Putamen (tissue), 1 donor: ENCODE results near the gene CARD14.

Experiments
- DNase-seq: peaks from one replicate; pipeline ENCODE4 v3.0.0-alpha.2; 2016; ENCODE audit warnings: low spot score

Gene CARD14

DNA sequence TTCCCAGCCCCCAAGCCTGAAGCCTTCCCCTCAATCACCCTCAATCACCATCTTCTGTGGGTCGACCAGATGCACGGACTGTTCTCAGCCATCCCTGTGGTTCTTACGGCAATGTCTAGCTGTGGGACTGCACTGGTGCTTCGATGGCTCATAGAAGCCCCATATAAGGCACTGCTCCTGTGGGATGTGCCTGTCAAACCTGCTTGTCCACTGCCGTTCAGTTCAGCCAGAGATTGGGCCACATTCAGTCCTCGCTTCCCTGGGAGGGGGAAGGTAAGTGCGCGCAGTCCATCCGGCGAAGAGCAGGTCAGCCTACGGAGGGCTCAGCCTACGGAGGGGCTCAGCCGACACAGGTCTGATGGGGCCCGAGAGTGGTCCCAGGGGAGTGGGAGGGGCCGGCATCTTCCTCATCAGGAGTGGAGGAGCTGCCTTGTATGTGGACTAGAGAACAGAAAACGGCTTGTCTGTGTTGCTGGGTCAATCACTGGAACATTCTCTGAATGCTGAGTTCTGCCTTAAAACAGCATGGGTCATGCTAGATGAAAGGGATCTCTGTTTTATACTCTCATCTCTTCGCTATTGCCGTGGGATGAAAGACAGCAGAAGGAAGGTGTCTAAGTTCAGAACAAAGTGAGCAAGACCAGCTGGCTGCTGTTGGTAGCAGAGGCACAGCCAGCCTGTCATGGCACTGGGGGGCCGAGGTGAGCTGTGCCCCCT lies at the start of gene CARD14:
Gene CARD14, plus strand, starts transcription at position 247 of the 717 bp plus-strand sequence. CDS start 11,409 bp downstream, outside the sequence.
- no peak for DNase-seq

DNA sequence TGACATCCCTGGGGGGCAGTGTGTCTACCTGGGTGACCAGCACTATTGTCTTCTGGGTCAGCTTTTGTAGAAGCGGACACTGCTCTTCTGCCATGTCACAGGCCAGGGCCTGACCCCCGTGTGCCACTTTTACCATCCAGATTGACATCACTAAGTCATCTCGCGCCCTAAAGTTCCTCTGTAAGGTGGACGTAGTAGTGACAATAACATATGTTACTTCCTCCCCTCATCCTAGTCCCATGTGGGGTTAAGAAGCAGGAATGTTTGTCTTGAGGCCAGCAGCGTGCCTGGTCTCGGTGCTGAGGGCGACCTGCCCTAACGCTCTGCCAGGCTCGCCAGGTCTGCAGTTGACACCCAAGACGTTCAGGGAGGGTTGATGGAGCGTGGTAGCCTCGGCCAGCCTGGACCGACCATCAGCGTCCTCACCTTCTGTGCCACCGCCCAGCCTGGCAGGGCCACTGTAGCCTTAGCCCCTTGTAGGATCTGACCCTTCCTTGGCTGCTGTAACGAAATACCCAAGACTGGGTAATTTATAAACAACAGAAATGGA lies 47.7 kb upstream of the CARD14 start:
- no peak for DNase-seq

DNA sequence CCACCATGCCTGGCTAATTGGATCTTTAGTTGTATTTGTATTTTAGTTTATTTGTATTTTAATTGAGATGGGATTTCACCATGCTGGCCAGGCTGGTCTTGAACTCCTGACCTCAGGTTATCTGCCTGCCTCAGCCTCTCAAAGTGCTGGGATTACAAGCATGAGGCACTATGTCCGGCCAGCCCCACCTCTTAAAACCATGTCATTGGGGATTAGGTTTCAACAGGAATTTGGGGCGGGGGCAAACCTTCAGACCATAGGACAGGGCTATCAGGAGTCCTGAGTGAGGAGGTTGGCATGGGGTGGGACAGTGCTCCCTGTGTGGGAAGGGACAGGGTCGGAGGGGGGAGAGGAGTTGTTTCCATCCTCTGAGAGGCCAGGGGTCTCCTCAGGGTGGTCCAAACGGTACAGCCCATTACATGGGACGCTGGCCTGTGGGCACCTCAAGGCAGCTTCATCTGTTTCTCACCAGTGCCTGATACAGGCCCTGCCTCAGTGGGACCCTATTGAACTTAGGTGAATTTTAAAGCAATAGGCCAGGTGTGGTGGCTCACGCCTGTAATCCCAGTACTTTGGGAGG lies 46.8 kb upstream of the CARD14 start:
- DNase-seq, result no peak

DNA sequence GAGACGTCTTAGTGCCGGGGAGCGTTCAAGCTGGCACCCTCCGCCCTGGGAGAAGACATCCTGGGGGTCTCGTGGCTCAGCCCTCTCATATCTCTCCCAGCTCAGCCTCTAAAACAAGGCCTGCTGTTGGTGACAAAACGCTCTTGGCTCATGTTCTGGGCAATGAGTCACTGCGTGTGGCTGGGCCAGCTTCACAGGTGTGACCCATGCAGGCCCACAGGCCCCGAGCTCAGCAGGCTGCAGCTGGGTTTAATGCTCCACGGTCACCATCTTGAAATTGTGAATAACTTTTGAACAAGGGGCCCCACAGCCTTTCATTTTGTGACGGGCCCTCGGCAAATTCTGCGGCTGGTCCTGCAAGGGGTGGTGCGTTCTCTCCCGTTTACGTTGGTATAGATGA lies 46.0 kb upstream of the CARD14 start:
- no peak for DNase-seq

DNA sequence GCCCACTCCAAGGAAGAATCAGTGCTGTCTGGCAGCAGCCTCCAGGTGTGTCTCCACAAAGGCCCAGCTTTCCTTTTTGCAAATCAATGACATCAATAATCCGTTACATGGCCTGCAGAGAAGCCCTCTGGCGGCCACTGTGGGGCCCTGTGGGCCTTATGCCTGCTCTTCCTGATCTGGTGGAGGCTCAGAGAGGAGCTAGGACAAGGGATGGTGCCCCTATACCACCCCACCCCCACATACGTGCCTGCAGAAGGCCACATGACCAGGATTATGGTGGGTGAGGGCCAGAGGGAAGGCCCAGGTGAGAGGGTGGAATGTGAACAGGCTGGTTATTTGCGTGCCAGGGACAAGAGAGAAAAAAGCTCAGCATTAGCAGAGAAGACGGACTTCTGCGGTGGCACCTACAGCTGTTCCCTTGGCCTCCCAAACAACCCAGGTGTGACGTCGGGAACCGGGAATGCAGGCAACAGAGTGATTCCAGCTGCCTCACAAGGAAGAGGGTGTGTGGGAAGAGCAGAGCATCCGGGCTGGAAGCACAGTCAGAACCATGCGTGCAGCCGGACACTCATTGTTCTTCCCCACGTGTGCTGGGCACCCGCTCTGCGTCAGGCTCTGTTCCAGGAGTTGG lies 45.4 kb upstream of the CARD14 start:
- DNase-seq, result no peak

DNA sequence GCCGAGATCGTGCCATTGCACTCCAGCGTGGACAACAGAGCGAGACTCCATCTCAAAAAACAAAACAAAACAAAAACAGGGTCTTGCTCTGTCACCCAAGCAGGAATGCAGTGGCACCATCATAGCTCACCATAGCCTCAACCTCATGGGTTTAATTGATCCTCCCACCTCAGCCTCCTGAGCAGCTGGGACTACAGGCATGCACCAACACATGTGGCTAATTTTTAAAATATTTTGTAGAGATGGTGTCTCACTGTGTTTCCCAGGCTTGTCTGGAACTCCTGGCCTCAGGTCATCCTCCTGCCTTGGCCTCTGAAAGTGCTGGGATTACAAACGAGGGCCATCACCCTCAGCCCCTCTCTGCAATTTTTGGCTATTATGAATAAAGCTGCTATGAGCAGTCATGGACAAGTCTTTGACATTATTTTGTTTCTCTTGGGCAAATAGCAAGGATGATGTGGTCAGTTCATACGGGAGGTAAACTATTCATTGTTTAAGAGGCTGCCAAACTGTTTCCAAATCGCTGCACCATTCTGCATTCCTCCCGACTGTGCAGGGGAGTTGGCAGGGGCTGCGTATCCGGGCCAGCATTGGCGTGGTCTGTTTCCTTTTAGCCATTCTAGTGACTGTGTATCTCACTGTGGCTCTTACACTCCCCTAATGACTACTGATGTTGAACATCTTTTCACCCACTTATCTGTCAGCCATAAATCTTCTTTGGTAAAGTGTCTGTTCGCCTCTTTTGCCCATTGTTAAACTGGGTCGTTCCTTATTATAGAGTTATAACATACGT lies 44.0 kb upstream of the CARD14 start:
- no peak for DNase-seq

DNA sequence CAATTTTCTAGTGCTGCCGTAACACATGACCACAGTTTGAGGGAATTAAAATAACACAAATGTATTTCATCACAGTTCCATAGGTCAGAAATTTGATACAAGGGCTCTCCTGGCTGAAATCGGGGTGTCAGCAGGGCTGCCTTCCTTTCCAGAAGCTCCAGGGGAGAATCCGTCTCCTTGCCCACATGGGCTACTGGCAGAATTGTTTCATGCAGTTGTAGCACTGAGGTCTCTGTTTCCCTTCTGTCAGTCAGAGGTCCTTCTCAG lies 43.4 kb upstream of the CARD14 start:
- no peak for DNase-seq

DNA sequence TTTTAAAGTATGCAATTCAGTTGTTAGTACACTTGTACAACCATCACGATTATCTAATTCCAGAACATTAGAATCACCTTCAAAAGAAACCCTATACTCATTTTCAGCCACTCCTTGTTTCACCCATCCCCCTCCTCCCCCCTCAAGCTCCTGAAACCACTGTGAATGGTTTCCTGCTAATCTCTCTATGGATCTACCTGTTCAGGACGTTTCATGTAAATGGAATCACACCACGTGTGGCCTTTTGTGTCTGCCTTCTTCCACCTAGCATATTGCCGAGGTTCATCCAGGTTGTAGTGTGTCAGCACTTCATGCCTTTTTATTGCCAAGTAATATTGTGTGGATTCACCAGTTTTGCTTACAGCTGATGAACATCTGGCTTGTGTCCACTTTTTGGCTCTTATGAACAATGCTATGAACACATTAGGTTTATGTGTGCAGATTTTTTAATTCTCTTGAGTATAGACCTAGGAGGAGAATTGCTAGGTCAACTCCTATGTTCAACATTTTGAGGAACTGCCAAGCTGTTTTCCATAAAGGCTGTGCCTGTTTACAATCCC lies 40.7 kb upstream of the CARD14 start:
- no peak for DNase-seq

DNA sequence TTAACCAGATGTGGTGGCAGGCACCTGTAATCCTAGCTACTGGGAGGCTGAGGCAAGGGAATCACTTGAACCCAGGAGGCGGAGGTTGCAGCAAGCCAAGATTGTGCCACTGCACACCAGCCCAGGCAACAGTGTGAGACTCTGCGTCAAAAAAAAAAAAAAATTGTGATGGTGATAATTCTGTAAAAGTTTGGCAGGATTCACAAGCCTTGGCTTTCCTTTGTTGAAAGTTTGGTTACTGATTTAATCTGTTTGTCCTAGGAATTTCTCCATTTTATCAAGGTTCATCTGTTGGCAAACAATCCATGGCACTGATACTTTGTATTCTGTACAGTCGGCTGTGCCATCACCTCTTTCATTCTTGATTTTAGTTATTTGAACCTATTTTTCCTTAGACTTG lies 38.8 kb upstream of the CARD14 start:
- DNase-seq, result no peak

DNA sequence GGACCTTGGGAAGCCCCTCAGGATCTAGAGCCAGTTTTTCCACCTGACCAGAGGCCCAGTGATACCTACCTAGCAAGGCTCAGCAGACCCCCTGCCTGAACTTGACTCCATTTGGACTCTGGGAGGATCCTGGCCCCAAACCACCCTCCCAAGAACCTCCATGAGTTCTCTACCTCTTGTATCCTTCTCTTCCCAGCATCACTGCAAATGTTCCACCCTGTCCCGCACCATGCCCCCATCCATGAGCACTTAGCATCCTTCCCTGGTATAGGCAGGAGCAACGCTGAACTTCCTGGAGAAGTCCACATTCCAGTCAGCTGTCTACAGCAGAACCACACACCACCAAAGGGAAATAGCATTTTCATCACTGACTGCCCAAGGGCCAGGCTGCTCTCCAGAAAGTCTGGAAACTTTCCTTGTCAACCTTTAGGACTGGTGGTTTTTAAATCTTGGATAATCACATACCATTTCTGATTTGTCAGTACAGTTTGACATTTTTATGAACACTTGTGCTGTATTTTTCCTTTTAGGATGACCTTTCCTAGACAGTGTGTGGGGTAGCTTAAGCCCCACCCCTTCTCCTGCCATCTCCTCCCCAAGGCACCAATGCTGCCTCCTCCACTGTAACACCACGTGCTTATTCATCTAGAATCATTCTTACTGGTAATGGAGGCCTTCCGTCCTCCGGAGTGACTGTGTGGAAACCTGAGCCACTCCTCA lies 36.8 kb upstream of the CARD14 start:
- DNase-seq, result no peak

DNA sequence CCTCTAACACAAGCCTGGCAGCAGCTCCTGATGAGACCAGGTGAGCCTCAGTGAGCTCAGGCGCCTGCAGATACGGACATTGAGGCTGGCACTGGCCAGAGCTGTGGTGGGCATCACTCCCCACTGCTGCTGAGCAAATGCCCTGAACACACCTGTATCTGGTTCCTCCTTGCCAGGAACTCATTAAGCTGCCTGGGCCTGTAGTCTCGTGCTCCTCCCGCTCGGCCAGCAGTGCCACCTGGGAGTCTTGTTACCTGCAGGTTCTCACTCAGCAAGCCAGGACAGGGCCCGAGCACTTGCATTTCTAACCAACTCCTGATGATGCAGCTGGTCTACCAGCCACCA lies 36.2 kb upstream of the CARD14 start:
- no peak for DNase-seq

DNA sequence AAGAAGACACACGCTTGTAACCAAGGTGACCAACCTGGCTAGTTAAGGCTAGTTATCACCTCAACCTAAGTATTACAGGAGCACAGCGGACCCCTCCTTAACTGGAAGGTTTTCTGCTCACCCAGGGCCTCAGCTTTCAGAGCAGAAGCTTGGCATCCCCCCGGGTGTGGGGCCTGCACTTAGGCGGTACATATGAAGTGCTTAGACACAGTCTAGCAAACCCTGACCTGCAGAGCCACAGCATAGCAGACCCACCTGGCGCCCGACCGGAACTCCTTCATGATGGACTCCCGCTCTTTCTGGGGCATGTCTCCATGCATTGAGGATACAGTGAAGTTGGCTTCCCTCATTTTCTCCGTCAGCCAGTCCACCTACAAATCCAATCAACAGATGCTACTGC lies 32.7 kb upstream of the CARD14 start:
- no peak for DNase-seq

DNA sequence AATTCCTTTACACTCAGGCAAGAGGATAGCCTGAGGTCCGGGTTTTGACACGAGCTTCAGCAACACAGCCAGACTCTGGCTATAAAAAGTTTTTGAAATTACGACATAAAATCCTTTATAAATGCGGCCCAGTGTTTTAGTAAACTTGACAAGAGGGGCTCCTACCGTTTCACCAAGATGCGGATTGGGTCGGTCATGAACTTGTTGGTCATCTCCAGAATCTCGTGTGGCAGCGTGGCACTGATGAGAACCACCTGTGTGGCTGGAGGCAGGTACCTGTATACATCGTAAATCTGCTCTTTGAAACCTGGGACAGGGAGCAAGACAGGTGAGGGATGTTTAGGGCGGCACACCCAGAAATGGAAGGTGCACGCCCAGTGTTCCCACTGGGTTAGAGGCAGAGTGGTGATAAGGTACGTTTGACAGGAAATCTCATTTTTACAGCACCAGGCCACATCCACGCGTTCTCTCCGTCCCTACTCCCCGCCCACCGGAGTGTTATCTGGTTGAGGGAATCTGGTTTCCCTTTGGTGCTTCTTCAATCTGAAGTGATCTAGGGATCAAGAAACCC lies 30.9 kb upstream of the CARD14 start:
- DNase-seq, result no peak

DNA sequence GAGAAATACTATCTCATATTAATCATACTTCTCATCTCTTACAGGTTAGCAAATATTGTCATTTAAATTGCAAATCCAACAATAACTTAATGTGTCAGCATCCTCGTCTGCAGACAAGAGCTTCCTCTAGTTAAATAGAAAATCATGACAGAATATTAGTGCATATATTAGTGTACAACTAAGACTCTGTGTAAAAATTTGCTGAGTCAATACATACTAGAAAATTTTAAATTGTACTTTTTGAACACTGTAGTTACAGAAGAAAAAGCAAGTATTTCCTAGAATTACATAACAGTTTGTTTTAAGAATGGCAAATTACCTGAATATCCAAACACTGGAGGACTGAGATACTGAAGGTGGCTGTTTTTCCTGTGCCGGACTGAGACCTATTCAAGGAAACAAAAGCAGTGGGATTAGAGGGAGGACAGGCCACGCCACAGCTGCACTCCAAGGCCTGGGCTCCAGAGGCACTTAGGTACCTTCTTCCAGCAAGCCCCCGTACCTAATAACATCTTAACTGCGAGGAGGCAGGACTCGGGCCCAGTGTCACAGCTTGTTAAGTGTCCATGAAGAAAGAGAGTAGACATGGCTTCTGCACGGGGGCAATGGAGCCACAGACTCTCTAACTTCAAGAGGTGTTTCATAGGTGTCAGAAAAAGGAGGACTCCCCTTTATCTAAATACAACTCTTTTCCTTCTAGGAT lies 28.2 kb upstream of the CARD14 start:
- no peak for DNase-seq

DNA sequence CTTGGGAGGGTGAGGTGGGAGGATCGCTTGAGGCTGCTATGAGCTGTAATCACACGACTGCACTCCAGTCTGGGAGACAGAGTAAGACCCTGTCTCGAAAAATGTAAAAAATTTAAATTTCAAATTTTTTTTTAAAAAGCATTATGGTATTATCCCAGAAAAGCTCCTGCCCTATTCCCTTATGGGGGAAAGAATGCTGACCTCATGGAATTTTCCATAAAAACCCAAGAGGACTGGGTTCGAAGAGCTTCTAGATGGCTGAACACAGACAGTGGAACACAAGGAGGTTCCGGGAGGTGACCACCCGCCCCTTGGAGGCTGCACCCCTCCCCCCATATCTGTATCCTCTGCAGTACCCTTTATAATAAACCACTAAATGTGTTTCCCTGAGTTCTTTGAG lies 26.9 kb upstream of the CARD14 start:
- no peak for DNase-seq

DNA sequence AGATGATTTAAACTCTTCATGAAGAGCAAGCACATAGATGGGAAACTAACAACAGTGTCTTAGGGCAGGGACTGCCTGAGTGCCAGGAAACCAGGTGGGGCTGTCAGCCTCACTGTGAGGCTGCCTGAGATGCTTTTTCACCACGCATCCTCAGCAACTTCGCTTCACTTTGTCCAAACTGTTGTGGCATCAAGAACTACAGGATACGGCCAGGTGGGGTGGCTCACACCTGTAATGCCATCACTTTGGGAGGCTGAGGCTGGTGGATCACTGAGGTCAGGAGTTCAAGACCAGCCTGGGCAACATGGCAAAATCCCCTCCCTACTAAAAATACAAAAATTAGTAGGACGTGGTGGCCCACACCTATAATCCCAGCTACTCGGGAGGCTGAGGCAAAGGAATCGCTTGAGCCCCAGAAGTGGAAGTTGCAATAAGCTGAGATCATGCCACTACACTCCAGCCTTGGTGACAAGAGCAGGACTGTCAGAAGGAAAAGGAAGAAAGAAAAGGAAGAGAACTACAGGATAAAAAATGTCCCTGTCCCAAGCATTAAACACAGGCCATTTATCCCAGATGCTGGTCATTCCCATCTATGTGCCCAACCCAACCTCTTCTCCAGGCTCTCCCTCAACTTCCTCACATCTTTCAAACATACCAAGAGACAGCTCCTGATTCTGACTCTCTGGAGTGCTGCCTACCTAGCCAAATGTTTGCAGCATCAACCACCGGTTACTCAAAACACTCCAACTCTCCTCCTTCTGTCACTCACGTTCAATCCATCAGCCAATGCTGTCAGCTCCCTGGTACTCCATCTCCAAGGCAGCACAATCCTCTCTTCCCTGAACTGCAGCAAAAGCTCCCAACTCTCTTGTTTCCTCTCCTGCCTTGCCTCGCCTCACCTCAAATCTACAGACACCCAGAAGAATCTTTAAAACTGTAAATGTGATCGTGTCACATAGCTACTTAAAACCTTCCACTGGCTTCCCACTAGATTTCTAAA lies 24.5 kb upstream of the CARD14 start:
- DNase-seq, result no peak

DNA sequence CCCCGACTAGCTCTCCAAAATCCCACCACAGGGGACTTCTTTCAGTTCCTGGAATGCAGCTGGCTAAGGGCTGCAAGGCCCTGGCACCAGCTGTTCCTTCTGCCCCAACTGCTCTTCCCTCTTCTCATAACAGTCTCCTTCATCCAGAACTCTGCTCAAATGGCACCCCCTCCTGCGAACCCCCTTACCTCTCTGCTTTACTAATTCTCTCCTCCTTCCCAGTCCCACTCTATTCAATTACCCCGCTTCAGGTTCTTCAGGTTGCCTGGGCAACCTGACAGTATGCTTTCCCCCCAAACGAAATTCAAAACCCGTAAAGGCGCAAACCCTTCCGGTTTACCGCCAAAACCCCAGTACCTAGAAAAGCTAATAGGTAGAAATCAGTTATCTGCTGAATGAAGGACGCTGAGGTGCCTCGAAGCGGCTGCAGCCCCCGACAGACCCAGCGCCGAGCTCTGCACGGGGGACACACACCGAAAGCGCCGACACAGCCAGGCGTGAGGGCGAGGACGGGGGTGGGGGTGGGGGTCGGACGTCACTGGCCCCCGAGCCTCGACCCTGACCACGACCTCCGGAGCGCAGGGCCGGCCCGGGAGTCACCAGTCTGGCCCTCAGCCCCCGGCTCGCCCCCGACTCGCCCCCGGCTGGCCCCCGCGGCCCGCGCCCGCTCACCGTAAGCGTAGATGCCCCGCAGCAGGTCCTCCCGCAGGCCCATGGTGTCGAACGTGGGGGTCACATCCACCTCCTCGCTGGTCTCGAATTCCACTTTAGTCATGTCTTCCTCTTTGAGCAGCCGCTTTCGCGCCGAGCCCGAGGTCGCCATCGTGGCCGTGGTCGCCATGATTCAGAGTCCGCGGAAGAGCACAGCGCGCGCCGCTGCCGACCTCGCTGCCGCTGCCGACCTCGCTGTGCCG lies 23.5 kb upstream of the CARD14 start:
- DNase-seq, result peak; percentile 31

DNA sequence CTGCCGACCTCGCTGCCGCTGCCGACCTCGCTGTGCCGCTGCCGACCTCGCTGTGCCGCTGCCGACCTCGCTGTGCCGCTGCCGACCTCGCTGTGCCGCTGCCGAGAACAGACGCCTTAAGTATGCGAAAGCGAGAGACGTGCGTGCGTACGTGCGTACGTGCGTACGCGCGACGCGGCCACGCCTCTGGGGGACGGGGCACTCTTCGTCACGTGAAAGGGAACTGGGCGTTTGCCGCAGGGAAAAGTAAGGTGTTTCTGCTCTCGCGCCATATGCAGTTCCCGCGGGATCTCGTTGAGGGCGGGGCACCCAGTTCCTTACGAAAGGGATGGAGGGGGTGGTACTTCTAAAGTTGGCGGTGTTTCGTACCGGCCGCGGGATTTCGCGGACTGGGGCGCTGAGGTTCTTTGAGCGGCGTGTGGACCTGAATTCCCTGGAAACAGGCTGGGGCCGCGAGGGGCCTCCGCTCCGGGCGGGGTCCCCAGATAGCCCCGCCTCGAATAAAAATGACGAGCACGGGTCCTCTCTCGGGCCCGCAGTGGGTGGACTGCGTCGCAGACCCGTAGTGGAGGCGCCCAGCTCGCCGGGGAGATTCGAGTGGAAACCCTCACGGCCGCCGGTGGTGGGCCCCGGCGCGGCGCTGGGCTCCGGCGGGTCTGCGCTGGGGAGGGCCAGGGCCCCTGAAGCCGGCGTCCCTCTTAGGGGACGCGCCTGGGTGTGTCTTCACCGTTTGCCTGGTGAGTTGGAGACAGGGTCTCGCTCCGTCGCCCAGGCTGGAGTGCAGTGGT lies 22.6 kb upstream of the CARD14 start, which contains the start of gene EIF4A3:
Gene EIF4A3, minus strand, starts transcription at position 94 of the 788 bp plus-strand sequence. CDS start 167 bp downstream, outside the sequence.
- DNase-seq, result peak; percentile 97
